Kidney (tissue), 14 donors: ENCODE measurements around the gene KCTD11. TPM values are rescaled to one million over a fixed set of nuclear protein-coding genes. Genes with fewer than 3 reads are reported as not detected.
"Not testable (repeated sequence)": the region's sequence is repeated elsewhere in the genome, so short reads cannot be mapped to it uniquely, and the experiment has no call there.

Experiments
- DNase-seq, 5 donors: peaks; one replicate each; pipeline ENCODE4 v3.0.0-alpha.2; 2013 to 2020
- FAIRE-seq: peaks from 2 replicates; lab custom pipeline; 2012; peaks lifted over from hg19 to GRCh38; lab: Jason Lieb, UNC
- H3K27ac ChIP-seq, 2 donors: one replicate each; pipeline ENCODE4 v1.7.0; 2013; ENCODE audit warnings: low read depth in 2 of 2, low read length in 2 of 2, inconsistent platforms in 1 of 2
- H3K27me3 ChIP-seq: one replicate; pipeline ENCODE4 v1.7.1; 2013; ENCODE audit warnings: low read length, inconsistent platforms; ENCODE audit not compliant: control insufficient read depth, insufficient read depth
- H3K36me3 ChIP-seq, 3 donors: one replicate each; pipeline versions ENCODE4 v1.7.0 to v1.7.1; 2013; ENCODE audit warnings: low read length in 3 of 3, control low read depth in 1 of 3, inconsistent platforms in 1 of 3; ENCODE audit not compliant: insufficient read depth in 3 of 3, control insufficient read depth in 2 of 3
- H3K4me1 ChIP-seq, 3 donors: one replicate each; pipeline versions ENCODE4 v1.7.0 to v1.7.1; 2013; ENCODE audit warnings: low read length in 3 of 3, inconsistent platforms in 1 of 3, low read depth in 1 of 3; ENCODE audit not compliant: control insufficient read depth in 2 of 3, insufficient read depth in 2 of 3
- H3K4me3 ChIP-seq, 3 donors: one replicate each; pipeline versions ENCODE4 v1.7.0 to v1.8.1; 2013; ENCODE audit warnings: low read length in 3 of 3, control low read depth in 1 of 3, inconsistent platforms in 1 of 3
- H3K9ac ChIP-seq, 3 donors: one replicate each; pipeline versions ENCODE4 v1.7.0 to v1.7.1; 2013; ENCODE audit warnings: low read length in 3 of 3, control low read depth in 1 of 3, inconsistent platforms in 1 of 3
- H3K9me3 ChIP-seq, 3 donors: one replicate each; pipeline versions ENCODE4 v1.7.0 to v1.7.1; 2013; ENCODE audit warnings: low read length in 3 of 3, control low read depth in 1 of 3, inconsistent platforms in 1 of 3; ENCODE audit not compliant: control insufficient read depth in 2 of 3, insufficient read depth in 1 of 3
- CTCF ChIP-seq: IDR thresholded peaks from 3 replicates; pipeline ENCODE4 v1.5.1; 2012; ENCODE audit warnings: mild to moderate bottlenecking, moderate library complexity, borderline replicate concordance; ENCODE audit not compliant: insufficient read depth; ENCODE audit errors: extremely low read depth
- intact Hi-C: fragments of 100-400 bp; cut with DNase I; formaldehyde crosslinking; loops from one replicate; pipeline ENCODE4 v1.11.1; 2022
- polyA plus RNA-seq: library from polyadenylated mRNA; stranded (reverse); fragments of 350-450 nt; fragmentation: Illumina TruSeq; extraction: RNeasy Lipid Tissue Mini Kit (QIAGEN cat#74804); gene quantifications from one replicate; pipeline ENCODE4 v1.2.3, GENCODE V29; 2014; ENCODE audit warnings: low read depth, low replicate concordance; ENCODE audit not compliant: insufficient read depth
- total RNA-seq: library from RNA; stranded (reverse); fragmentation: NEBNext Ultra II Directional; extraction: Animal tissue kit (Norgen Biotek cat#: 25700); gene quantifications from one replicate; pipeline ENCODE4 v1.2.1, GENCODE V29; 2021
- donor health status: control.
- donor health status: control.
- donor health status: control.
- donor health status: control.
- donor health status: control.
- donor health status: DM: yes; HTN: yes; CAD: no.
- donor health status: Normal renal cell carcinoma (clear cell type).

The KCTD11 gene
- total and polyA plus RNA-seq, 2 donors from 2014 or later = 7.2 to 14.4 TPM

- H3K9ac ChIP-seq = no peak overlapping the region
- intact Hi-C loops = no loop called here
- no peaks in the 10 kb centered on the region for H3K9me3 ChIP-seq
- no peak overlapping the region for H3K27ac ChIP-seq
- H3K36me3 ChIP-seq = no peaks in the 10 kb centered on the region
- peak in 1 of 5 donors; percentile 41 for DNase-seq
- no peaks in the 10 kb centered on the region for H3K4me1 ChIP-seq
- no peak overlapping the region for H3K4me3 ChIP-seq
- TF ChIP-seq CTCF = no peak
- no peak for FAIRE-seq
- no peaks in the 10 kb centered on the region for H3K27me3 ChIP-seq
Measured at GRCh38 chr17:7363311-7363710, 11.3 kb downstream of the KCTD11 start.

GRCh38 chr17:7365963-7366362 is 14.0 kb downstream of the KCTD11 start:
- DNase-seq, FAIRE-seq, H3K27me3 ChIP-seq, H3K27ac ChIP-seq, H3K4me1 ChIP-seq, H3K36me3 ChIP-seq, H3K9ac ChIP-seq, H3K4me3 ChIP-seq, H3K9me3 ChIP-seq, intact Hi-C loops: not testable (repeated sequence)

- no peaks in the 10 kb centered on the region for H3K9me3 ChIP-seq
- no peak for TF ChIP-seq CTCF
Measured at GRCh38 chr17:7367083-7367482, 15.1 kb downstream of the KCTD11 start.

DNA sequence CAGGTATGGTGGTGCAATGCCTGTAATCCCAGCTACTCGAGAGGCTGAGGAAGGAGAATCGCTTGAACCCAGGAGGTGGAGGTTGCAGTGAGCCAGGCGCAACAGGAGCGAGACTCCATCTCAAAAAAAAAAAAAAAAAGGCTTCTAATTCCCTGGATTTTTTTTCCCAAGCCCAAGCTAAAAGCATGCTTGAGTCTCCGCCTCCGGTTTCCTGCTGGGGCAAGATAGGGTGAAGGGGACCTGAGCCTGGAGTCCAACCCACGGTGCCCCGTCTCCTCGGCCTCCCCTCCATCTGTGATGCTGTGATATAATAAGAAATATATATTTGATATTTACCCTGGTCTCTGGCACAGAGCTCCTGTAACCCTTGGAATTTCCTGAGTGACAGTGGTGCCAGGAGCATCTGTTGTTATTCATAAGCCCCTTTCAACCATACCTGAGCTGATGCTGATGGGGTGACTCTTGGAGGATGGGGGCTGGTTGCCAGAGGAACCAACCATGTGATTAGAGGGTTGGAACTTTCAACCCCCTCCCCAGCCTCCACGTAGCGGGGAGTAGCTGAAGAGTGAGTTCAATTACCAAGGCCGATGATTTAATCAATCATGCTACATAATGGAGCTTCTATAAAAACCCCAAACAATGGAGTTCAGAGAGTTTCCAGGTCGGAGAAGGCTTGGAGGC is 16.1 kb downstream of the KCTD11 start:
- no peaks in the 10 kb centered on the region for H3K4me1 ChIP-seq
- no peak for FAIRE-seq
- no peaks in the 10 kb centered on the region for H3K36me3 ChIP-seq
- no peak overlapping the region for H3K27ac ChIP-seq
- H3K4me3 ChIP-seq = no peak overlapping the region
- TF ChIP-seq CTCF = no peak
- no peak for DNase-seq
- intact Hi-C loops = no loop called here
- H3K27me3 ChIP-seq = no peaks in the 10 kb centered on the region
- H3K9me3 ChIP-seq = no peaks in the 10 kb centered on the region
- H3K9ac ChIP-seq = no peak overlapping the region

More at GRCh38 chr17:7367083-7367482, 15.1 kb downstream of the KCTD11 start:
- intact Hi-C loops = no loop called here
- no peak overlapping the region for H3K27ac ChIP-seq
- FAIRE-seq = no peak
- H3K27me3 ChIP-seq = no peaks in the 10 kb centered on the region
- H3K4me3 ChIP-seq = no peak overlapping the region
- no peaks in the 10 kb centered on the region for H3K4me1 ChIP-seq
- peak in 1 of 5 donors; percentile 32 for DNase-seq
- H3K9ac ChIP-seq = no peak overlapping the region
- no peaks in the 10 kb centered on the region for H3K36me3 ChIP-seq

GRCh38 chr17:7368599-7368994 is 16.6 kb downstream of the KCTD11 start:
- H3K4me1 ChIP-seq, H3K36me3 ChIP-seq, intact Hi-C loops, H3K4me3 ChIP-seq, H3K27me3 ChIP-seq, FAIRE-seq, H3K9ac ChIP-seq, DNase-seq, H3K27ac ChIP-seq, H3K9me3 ChIP-seq: not testable (repeated sequence)
